HG03460 (cell line): ENCODE measurements around the gene GNB1.

Experiments
- ATAC-seq: cut with Tn5 transposase; IDR thresholded peaks from one replicate; pipeline ENCODE4 v1.9.1; 2021; ENCODE audit not compliant: unreplicated experiment

Gene GNB1

GRCh38 chr1:1922956-1923833, 32.3 kb upstream of the GNB1 start:
- ATAC-seq, result no peak

GRCh38 chr1:1922702-1922955, 31.7 kb upstream of the GNB1 start:
- no peak for ATAC-seq

GRCh38 chr1:1921901-1922701, 31.2 kb upstream of the GNB1 start:
- ATAC-seq, result no peak

GRCh38 chr1:1921459-1921862, 30.6 kb upstream of the GNB1 start:
- no peak for ATAC-seq

GRCh38 chr1:1920608-1921458, 29.9 kb upstream of the GNB1 start:
- no peak for ATAC-seq

- no peak for ATAC-seq
Measured at GRCh38 chr1:1920057-1920607, 29.2 kb upstream of the GNB1 start.

GRCh38 chr1:1919304-1920056, 28.6 kb upstream of the GNB1 start:
- peak; percentile 74 for ATAC-seq

GRCh38 chr1:1918901-1919303, 28.0 kb upstream of the GNB1 start, which contains the start of gene TMEM52:
Gene TMEM52, minus strand, starts transcription at chr1:1919279. Its CDS starts 14 bp downstream, at chr1:1919265.
- ATAC-seq, result no peak

- ATAC-seq, result no peak
Measured at GRCh38 chr1:1917995-1918900, 27.4 kb upstream of the GNB1 start.

GRCh38 chr1:1917304-1917976, 26.6 kb upstream of the GNB1 start:
- ATAC-seq, result no peak

- ATAC-seq, result no peak
Measured at GRCh38 chr1:1916851-1917251, 26.0 kb upstream of the GNB1 start.

- ATAC-seq, result no peak
Measured at GRCh38 chr1:1915911-1916840, 25.3 kb upstream of the GNB1 start.

- ATAC-seq, result no peak
Measured at GRCh38 chr1:1914971-1915692, 24.2 kb upstream of the GNB1 start, which contains the start of gene CALML6. Gene CALML6, plus strand, starts transcription at chr1:1915260. Its CDS starts 21 bp downstream, at chr1:1915281.

- ATAC-seq, result no peak
Measured at GRCh38 chr1:1914101-1914970, 23.4 kb upstream of the GNB1 start.

GRCh38 chr1:1911350-1912041, 20.6 kb upstream of the GNB1 start:
- ATAC-seq, result no peak
